Neural cell (in vitro differentiated cells): ENCODE measurements around the gene IGF2BP3.

Source experiments
- CTCF ChIP-seq: fragments of 450-650 bp; IDR thresholded peaks from 2 replicates; pipeline ENCODE4 v1.5.1; 2014; ENCODE audit warnings: antibody characterized with exemption, mild to moderate bottlenecking, moderate library complexity; ENCODE audit not compliant: poor library complexity, severe bottlenecking
- EP300 ChIP-seq: fragments of 450-650 bp; conservative IDR thresholded peaks from 2 replicates; pipeline ENCODE4 v1.6.1; 2014; ENCODE audit warnings: antibody characterized with exemption, mild to moderate bottlenecking, moderate library complexity; ENCODE audit not compliant: poor library complexity, severe bottlenecking
- EZH2 ChIP-seq: fragments of 200-600, 300-800 bp; shearing (Covaris generic), sonication (generic); IDR thresholded peaks from 2 replicates; pipeline ENCODE4 v1.6.1; 2014; ENCODE audit warnings: antibody characterized with exemption, low read length, borderline replicate concordance, mild to moderate bottlenecking; ENCODE audit not compliant: insufficient read depth, poor library complexity, severe bottlenecking
- POLR2AphosphoS5 ChIP-seq: IDR thresholded peaks from 2 replicates; pipeline ENCODE4 v1.6.1; 2012
- TAF1 ChIP-seq: IDR thresholded peaks from 2 replicates; pipeline ENCODE4 v1.6.1; 2012; ENCODE audit warnings: low read depth

DNA sequence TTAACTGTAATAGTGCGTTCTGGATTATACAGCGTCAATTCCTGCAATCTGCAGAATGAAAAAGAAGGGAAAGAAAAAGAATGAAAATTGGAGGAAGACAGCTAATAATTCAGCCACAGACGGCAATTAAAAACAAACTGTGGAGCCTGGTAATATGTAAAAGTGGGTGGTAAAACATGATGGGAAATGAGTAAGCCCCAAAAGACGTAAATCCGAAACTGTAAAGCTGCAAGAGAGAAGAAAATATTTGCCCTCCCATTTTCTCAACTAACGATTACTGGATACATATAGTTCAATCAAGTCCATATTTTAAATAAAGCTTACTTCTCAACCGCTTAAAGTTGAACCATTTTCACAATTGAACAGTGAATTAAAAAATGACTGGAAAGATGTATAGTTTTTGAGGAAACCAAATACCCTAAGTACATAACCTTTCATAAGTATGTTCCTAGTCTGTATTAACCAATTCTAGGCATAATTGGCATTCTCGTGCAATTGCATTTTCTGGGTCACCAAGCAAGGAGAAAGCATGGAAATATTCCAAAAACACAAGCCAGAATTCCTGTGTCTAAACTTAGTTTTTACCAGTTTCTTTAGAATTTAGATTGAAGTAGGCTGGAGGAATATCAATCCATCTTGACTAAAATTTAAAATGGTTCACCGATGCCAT is 126.3 kb downstream of the IGF2BP3 start:
- TF ChIP-seq CTCF (no peak), EP300 (no peak), EZH2 (no peak), POLR2AphosphoS5 (no peak), TAF1 (no peak)
